Measurements from ENCODE around the gene MPZ.
"Not testable (repeated sequence)": the region's sequence is repeated elsewhere in the genome, so short reads cannot be mapped to it uniquely, and the experiment has no call there.

The MPZ gene
- total RNA-seq: 1.7 to 2.2 reads per million in 2 donors

DNA sequence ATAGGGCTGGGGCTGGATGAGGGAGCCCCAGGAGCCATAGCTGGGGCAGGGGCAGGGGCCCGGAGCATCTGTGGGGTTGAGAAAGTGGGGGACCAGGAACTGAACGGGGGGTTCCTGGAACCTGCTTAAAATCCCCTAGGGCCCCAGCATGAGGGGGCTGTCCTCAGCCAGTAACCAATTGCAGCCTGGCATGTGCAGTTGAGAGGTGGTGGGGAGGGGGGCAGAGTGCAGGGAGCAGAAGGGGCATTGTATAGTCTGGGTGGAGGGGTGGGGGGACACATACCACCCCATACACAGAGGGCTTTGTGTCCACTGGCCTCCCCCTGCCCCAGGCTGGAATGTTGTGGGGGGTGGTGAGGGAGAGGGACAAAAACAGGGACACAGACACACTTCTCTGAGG, at the start of gene MPZ:
TSS of gene MPZ (minus strand) at position 101 of the 400 bp plus-strand sequence. CDS start at position 38, 63 bp downstream.
- no peak for DNase-seq

DNA sequence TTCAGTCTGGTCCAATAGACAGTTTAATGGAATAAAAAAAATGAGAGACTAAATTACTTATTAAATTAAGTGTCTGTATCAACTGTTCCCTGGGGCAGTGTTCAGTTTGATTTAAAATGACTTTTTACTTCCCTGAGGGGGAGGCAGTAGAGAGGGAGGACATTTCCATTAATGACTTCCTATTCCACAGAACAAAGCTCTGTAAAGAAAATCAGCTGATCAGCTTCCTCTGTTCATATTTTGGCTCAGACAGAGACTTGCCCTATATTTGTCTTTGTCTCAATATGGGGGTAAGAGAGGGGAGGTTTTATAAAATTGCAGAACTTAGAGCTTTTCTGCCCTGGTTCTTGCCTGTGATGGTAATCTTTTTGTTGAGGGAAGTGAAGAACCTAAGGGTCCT, 49.5 kb upstream of the MPZ start:
- no peak for DNase-seq

DNA sequence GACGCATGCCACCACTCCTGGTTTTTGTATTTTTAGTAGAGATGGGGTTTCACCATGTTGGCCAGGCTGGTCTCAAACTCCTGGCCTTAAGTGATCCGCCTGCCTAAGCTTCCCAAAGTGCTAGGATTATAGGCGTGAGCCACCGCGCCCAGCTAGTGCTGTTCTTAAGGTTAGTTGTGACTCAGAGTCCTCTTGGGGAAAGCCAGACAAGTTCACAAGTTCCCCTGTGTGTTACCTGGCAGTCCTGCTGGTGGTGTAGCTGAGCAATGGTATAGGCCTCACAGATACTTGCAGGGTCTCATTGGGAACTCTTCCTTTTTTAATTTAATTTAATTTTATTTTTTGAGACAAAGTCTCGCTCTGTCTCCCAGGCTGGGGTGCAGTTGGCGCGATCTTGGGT, 47.3 kb upstream of the MPZ start:
- no peak for DNase-seq

DNA sequence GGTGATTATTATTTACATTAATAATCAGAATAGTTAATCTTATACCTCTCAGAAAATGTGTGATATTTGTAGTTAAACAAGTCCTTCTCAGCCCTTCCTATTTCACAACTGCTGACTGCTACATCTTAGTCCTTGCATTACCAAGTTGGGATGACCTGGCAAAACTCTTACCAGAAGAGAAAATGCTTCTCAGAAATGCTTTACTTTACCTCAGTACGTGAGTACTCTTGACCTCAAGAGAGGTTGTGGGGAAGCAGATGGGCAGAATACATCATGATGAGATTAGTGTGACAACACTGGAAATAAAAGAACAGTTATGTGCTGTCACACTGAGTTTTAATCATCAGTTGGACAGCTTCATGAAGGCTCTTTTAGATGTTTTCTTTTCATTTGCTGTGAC, 41.7 kb upstream of the MPZ start:
- no peak for DNase-seq

DNA sequence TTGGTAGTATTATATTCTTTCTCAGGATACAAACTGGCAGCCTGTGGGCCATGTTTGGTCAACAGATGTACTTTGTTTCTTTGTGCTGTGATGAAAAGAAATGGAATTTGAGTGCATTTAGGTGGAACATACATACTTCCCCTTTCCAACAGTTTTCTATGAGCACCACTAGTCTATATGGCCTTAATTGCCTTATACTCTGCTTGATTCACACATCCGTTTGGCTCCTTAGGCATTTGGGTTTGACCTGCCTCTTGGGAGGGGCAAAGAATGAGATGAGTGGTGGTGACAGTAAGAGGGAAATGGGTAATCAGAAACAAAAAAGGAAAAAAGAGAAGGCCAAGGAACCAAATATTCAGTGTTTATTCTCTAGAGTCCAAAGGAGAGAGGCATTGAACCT, 40.9 kb upstream of the MPZ start:
- no peak for DNase-seq

GRCh38 chr1:161342821-161343220, 33.1 kb upstream of the MPZ start:
- DNase-seq: no peak

DNA sequence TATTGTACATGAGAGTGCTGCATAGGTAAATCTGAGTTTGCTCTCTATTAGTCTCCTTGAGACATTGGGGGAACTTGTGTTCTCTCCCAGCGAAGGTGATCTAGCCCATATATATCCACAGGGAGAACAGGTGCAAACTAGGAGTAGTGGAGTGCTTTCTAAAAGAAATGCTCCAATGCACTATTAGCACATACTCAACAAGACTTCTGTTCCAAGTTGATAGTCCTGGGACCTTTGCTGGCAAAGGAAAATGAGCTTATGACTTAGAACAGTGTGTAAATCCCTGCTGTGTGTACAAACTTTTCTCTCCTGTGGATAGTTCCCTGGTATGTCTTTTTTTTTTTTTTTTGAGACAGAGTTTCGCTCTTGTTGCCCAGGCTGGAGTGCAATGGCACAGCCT, 32.4 kb upstream of the MPZ start:
- DNase-seq: no peak

DNA sequence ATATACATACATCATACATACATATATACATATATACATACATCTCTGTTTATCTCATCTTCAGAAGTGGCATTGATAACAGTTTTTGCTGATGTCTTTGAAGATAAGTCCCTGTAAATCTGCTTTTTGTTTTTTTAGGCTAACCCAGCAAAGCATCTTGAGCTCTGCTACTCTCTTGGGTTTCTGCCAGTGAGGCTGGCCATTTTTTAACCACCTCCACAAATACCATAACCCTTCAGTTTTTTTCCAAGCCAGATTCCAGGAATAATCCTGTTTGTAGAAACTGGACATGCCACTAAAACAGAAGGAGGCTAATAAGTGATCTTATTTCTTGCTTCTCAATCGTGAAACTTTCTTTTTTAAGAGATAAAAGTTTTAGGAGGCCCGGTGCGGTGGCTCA, 26.0 kb upstream of the MPZ start:
- DNase-seq: no peak

GRCh38 chr1:161333166-161333565, 23.4 kb upstream of the MPZ start:
- DNase-seq: no peak

GRCh38 chr1:161330346-161330745, 20.6 kb upstream of the MPZ start:
- no peak for DNase-seq

GRCh38 chr1:161324020-161324419, 14.3 kb upstream of the MPZ start:
- DNase-seq: no peak

- not testable (repeated sequence) for DNase-seq
Measured at GRCh38 chr1:161315841-161316674, 6.3 kb upstream of the MPZ start.

DNA sequence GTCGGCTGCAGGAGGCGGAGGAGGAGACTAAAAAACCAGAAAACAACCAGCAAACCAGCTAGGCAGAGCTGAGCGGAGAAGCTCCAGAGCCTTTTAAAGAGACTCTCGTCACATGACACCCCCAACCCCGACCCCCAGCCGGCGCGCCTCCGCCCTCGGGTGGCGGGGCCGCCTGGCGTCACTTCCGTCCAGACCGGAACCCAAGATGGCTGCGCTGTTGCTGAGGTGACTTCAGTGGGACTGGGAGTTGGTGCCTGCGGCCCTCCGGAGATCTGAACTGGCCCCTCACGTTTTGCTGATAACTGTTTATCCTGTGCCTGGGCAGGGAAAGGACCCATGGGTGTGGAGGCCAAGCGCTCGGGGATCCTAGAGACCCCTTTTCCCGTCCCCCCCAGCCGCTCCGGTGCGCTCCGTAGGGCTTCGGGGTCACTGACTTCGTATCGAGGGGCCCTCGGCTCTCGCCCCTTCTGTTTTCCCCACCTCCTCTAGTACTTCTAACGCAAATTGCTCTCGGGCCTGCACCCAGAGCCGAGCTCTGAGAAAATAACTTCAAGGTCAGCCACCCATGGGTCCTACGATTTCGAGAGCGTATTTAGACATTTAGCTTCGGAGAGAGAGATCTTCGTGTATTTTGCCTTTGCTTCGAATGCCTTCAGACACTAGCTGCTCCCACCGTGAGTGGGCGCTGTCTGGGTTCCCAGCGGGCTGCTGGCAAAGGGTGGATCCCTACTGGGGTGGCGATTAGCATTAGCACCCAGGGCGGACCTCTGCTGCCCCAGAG, 4.6 kb upstream of the MPZ start, which contains the start of gene SDHC:
TSS of gene SDHC (plus strand) at position 181 of the 781 bp plus-strand sequence. CDS start at position 206, 25 bp downstream.
- peak; percentile 89 for DNase-seq

GRCh38 chr1:161313554-161314200, 3.9 kb upstream of the MPZ start:
- DNase-seq: no peak

GRCh38 chr1:161311595-161312181, 1.9 kb upstream of the MPZ start:
- no peak for DNase-seq

DNA sequence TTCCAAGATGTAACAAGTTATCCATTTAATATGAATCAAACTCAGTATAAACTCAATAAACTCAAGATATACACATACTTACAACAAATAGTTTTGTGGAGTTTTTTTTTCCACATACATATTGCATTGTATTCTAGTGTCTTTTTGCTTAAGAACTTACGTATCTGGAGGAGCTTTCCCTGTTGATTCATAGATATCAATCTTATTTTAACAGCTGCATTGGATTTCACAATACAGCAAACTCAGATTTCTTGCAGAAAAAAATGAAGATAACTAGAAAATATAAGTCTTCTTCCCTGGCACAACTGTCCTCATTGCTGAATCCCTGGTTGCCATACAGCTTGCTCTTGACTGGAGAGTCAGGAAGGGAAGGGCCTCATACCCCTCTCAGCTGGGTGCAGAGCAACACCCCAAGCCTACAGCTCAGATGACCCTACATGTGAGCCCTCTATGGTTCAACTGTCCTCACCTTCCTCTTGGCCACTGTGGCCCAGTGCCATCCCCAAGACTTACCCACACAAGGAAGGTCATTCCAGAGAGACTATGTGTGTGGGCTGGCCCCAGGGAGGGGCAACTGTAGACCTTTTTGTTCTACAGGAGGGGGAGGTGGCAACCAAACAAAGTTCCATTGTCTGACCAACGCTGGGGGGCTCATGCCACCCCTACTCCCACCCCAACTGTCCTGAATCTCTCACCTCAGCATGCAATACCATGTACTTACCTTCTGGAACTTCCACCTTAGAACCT, 1.7 kb downstream of the MPZ start:
- DNase-seq: no peak

- DNase-seq: no peak
Measured at GRCh38 chr1:161307230-161307768, 2.5 kb downstream of the MPZ start.

DNA sequence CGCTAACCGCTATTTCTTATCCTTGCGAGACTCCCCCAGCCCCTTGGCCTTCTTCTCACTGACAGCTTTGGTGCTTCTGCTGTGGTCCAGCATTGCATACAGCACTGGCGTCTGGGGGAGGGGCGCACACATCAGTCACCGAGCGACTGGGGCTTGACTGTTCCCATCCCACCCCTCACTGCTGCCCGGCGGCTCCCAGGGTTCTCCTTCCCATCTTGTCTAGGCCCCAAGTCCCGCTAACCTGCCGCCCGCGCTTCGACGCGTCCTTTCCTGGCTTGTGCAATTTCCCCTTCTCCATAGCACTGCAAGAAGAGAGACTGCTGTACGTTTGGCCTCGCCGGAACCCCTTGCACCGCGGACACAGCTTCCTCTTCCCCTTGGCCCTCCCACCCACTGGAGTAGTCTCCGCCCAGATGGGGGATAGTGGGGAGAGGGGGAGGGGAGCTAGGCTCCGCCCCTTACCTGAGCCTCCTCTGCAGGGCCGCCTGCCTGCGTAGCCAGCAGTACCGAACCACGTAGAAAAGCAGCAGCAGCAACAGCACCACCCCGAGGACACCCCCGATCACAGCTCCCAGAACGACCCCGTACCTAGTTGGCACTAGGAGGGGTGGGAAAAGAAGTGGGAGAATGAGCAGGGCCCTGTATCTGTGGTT, 3.8 kb downstream of the MPZ start:
- peak; percentile 76 for DNase-seq

GRCh38 chr1:161304927-161305866, 4.6 kb downstream of the MPZ start:
- DNase-seq: peak; percentile 6

GRCh38 chr1:161300478-161300877, 9.3 kb downstream of the MPZ start:
- DNase-seq: no peak
